GF-D8 (cell line): ENCODE data around the gene NDUFAF7.
"Not testable (repeated sequence)": the region's sequence is repeated elsewhere in the genome, so short reads cannot be mapped to it uniquely, and the experiment has no call there.

ENCODE experiments used
- DNase-seq: peaks from one replicate; lab custom pipeline; 2025; lab: John Stamatoyannopoulos, UW

Gene NDUFAF7

GRCh38 chr2:37282746-37283145 is 51.3 kb downstream of the NDUFAF7 start:
- DNase-seq = no peak

- DNase-seq = no peak
These were observed 51.7 kb downstream of the NDUFAF7 start for GRCh38 chr2:37283207-37283606.

- DNase-seq = no peak
These were observed 52.9 kb downstream of the NDUFAF7 start for GRCh38 chr2:37284381-37284780.

- no peak for DNase-seq
These were observed 56.5 kb downstream of the NDUFAF7 start for GRCh38 chr2:37287966-37288365.

- no peak for DNase-seq
These were observed 60.2 kb downstream of the NDUFAF7 start for GRCh38 chr2:37291680-37292079.

GRCh38 chr2:37294858-37295257 is 63.4 kb downstream of the NDUFAF7 start:
- not testable (repeated sequence) for DNase-seq

GRCh38 chr2:37295469-37296073 is 64.1 kb downstream of the NDUFAF7 start:
- DNase-seq = no peak

GRCh38 chr2:37297632-37298031 is 66.2 kb downstream of the NDUFAF7 start:
- no peak for DNase-seq
